ENCODE data around the gene IKZF2. TPM values are rescaled to one million over a fixed set of nuclear protein-coding genes. Genes with fewer than 3 reads are reported as not detected.

Gene IKZF2
- total and polyA plus RNA-seq, 2 experiments from 2014 or later, result 2.6 to 10.1 TPM

GRCh38 chr2:213171147-213171546 is 19.7 kb upstream of the IKZF2 start:
- Histone ChIP-seq H3K79me2 (replicated peaks; ENCODE audit: insufficient read depth) (no peaks in the 10 kb centered on the region), H3K4me1 (ENCODE audit: insufficient read depth) (peaks cover 5% of the 10 kb centered on the region; the same call in 1 of the 2 replicates), H3K36me3 (ENCODE audit: insufficient read depth) (no peaks in the 10 kb centered on the region), H2AFZ (no peak overlapping the region), H3K4me3 (no peak overlapping the region), H3K9me2 (ENCODE audit: insufficient read depth) (no peaks in the 10 kb centered on the region), H3K4me2 (no peak overlapping the region), H3K27me3 (ENCODE audit: insufficient read depth) (no peaks in the 10 kb centered on the region), H4K20me1 (replicated peaks; ENCODE audit: insufficient read depth) (no peaks in the 10 kb centered on the region), H3K27ac (ENCODE audit: low read depth) (no peak overlapping the region), H3F3A (replicated peaks; ENCODE audit: low read depth) (no peaks in the 10 kb centered on the region)
- Mint-ChIP-seq H3K4me3 (no peak overlapping the region), H3K27ac (no peak overlapping the region), H3K27me3 (ENCODE audit: insufficient read depth, low read depth, poor library complexity) (peaks cover 4% of the 10 kb centered on the region), H3K4me1 (no peaks in the 10 kb centered on the region), H3K9me3 (no peaks in the 10 kb centered on the region), H3K36me3 (ENCODE audit: low read depth) (no peaks in the 10 kb centered on the region)
- no peak for DNase-seq (ENCODE audit: low spot score)
- ATAC-seq, result no peak
- TF ChIP-seq EZH2phosphoT487 (IDR thresholded peaks at IDR 0.05; ENCODE audit: unreplicated experiment) (no peak), CREB1 (CRISPR knock-in tag; IDR thresholded peaks at IDR 0.05; ENCODE audit: low read depth) (no peak), ZNF462 (CRISPR knock-in tag; IDR thresholded peaks at IDR 0.05) (no peak)

GRCh38 chr2:213167271-213167930 is 16.0 kb upstream of the IKZF2 start:
- Histone ChIP-seq H4K20me1 (replicated peaks; ENCODE audit: insufficient read depth) (no peaks in the 10 kb centered on the region), H3K4me2 (no peak overlapping the region), H2AFZ (no peak overlapping the region), H3K9me2 (ENCODE audit: insufficient read depth) (no peaks in the 10 kb centered on the region), H3K4me1 (ENCODE audit: insufficient read depth) (no peaks in the 10 kb centered on the region), H3K27me3 (ENCODE audit: insufficient read depth) (no peaks in the 10 kb centered on the region), H3K4me3 (no peak overlapping the region), H3F3A (replicated peaks; ENCODE audit: low read depth) (no peaks in the 10 kb centered on the region), H3K79me2 (replicated peaks; ENCODE audit: insufficient read depth) (no peaks in the 10 kb centered on the region), H3K27ac (ENCODE audit: low read depth) (no peak overlapping the region), H3K36me3 (ENCODE audit: insufficient read depth) (no peaks in the 10 kb centered on the region)
- H3K4me3 Mint-ChIP-seq, result no peak overlapping the region
- H3K27ac Mint-ChIP-seq, result no peak overlapping the region
- H3K4me1 Mint-ChIP-seq, result no peaks in the 10 kb centered on the region
- H3K9me3 Mint-ChIP-seq, result no peaks in the 10 kb centered on the region
- peaks cover 3% of the 10 kb centered on the region for H3K27me3 Mint-ChIP-seq (ENCODE audit: insufficient read depth, low read depth, poor library complexity)
- ATAC-seq, result no peak
- no peaks in the 10 kb centered on the region for H3K36me3 Mint-ChIP-seq (ENCODE audit: low read depth)
- DNase-seq (ENCODE audit: low spot score), result no peak
- no peak for TF ChIP-seq STAT1 (IDR thresholded peaks at IDR 0.05; ENCODE audit: unreplicated experiment)
- TF ChIP-seq ETS1 (IDR thresholded peaks at IDR 0.05), result no peak
- TF ChIP-seq CTCF (conservative IDR thresholded peaks at IDR 0.05; ENCODE audit: low read depth in 2 of 2), result no peak
- no peak for TF ChIP-seq CREB1 (CRISPR knock-in tag; IDR thresholded peaks at IDR 0.05; ENCODE audit: low read depth)
- no peak for TF ChIP-seq ZNF331 (CRISPR knock-in tag; IDR thresholded peaks at IDR 0.05; ENCODE audit: low read depth)
- TF ChIP-seq POLR2AphosphoS5 (IDR thresholded peaks at IDR 0.05; ENCODE audit: low read depth), result no peak
